ENCODE data around the gene NEUROG1.
A peak's percentile ranks its signal among the peaks of the same experiment; 100 is the strongest.

Gene NEUROG1, protein sequence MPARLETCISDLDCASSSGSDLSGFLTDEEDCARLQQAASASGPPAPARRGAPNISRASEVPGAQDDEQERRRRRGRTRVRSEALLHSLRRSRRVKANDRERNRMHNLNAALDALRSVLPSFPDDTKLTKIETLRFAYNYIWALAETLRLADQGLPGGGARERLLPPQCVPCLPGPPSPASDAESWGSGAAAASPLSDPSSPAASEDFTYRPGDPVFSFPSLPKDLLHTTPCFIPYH

DNA sequence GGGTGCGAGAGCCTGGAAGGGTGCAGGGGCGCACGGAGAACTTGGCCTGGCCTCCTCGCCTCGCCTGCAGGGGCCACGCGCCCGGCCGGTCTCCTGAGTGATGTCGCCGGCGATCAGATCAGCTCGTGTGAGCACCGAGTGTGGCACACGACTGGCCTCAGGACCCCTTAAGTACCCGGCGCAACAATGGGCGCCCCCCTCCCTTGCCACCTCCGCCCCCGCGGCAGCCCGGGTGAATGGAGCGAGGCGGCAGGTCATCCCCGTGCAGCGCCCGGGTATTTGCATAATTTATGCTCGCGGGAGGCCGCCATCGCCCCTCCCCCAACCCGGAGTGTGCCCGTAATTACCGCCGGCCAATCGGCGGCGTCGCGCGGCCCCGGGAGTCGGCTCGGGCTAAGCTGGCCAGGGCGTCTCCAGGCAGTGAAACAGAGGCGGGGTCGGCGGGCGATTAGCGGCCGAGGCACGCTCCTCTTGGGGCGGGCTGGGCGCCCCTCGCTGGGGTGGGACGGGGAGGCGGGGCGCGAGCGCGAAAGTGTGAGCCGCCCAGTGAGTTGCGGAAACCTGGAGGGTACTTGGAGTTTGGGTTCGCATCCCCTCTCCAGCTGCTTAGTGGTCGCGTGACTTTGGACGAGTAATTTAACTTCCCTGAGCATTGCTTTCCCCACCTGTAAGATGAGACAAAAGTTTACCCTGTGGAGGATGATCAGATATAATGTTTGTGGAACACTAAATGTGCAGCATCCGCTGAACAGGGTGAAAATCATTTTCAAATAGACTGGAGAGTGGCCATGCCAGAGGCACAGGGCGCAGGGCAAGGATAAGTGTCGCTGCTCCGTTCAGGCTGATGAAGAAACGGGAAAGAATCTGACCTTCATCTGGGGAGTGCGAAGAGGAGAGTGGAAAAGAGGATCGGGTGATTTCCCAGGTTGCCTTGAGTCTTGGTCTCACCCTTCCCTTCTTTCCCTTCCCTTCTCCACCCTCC is at the start of gene NEUROG1:
Gene NEUROG1 (minus strand): TSS at position 145 of the 982 bp plus-strand sequence. CDS start 274 bp downstream, outside the sequence.
- DNase-seq = no peak

DNA sequence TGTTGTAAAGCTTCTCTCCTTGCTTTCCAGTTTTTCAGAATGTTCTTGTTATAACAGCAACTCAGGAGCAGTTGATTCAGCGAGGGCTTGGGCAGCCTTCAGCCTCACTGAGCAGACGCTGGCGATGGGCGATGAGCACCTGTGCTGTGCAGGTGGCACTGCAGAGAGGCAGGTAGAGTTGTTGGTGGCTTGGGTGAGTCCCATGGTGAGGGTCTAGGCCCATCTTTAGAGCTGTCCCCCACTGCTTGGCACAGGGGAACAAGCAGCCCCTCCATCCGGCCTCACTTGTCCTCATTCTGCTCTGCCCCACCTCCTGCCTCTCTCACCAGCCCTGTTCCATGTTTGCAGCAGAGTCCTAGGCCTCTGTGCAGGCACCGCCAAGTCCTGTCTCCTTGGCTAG is 49.2 kb upstream of the NEUROG1 start:
- DNase-seq = no peak

DNA sequence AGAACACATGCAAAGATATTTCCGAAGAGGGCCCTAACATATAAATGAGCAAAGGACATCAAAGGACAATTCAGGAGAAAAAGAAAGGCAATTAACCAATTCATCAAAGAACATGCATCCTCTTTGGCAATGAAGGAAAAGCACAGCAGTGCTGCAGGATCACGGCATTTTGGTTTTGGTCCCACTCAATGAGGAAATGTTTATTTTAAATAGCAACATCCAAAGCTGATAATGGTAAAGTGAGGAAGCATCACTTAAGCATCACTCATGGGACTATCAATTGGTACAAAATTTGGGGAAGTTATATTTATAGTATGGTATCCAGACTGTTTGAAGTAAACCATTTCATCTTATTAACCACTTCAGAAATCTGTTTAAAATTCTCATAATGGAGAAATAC is 48.5 kb upstream of the NEUROG1 start:
- no peak for DNase-seq

DNA sequence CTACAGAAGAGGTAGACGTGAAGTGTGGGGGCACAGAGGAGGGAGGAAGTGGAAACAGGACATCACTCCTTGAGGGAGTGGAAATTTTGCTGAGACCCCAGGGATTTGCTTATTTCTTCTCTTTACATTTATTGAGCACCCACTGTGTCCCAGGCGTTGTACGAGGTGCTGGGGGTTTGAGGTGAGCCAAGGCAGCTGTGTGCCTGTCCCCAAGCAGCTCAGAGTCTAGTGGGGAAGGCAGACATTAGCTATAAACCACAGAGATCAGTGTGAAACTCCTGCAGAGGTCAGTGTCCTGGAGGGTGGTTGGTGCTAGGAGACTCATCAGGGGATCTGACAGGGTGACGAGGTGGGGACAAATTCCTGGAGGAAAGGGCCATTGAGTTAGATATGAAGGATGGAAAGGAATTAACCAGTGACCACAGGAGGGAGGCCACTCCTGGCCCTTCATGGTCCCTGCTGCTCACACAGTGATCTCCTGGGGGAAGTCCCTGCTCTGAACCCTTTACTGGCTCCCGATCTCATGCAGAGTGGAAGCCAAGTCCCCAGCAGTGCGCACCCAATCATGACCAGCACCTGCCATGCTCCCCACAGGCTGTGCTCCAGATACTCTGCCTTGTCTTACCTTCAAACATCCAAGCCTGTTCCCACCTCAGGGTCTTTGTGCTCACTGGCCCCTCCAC is 46.5 kb upstream of the NEUROG1 start:
- no peak for DNase-seq

DNA sequence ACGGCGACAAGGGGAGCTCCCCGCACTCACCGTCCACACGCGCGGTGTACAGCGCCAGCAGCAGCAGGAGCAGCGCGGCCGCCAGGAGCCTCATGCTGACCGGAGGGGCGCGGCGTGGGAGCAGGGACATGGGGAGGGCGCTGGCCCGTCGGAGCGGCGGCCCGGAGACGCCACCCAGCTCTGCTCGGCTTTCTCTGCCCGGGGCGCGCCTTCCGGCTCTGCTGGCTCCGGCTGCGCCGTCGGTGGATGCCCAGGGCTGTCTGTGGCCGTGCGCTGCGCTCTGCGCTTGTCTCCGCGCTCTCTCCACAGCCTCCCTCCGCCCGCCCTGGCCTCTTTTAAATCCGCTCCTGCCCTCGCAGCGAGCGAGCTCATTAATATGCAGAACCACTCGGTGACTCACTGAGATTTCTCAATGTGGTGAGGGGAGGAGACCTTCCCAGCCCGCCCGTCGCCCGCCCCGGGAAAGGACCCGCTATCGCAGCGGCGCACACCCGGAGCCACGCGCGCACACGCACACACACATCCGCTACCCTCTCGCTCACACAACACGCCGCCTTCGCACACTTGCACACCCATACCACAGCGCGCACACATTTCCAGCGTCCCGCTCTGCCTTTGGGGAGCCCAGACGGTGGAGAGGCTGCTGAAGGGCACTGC is 43.0 kb upstream of the NEUROG1 start, which contains the start of gene CXCL14:
Gene CXCL14 (minus strand): TSS at position 307 of the 657 bp plus-strand sequence. CDS start 213 bp downstream, at position 94.
- peak; percentile 13 for DNase-seq

DNA sequence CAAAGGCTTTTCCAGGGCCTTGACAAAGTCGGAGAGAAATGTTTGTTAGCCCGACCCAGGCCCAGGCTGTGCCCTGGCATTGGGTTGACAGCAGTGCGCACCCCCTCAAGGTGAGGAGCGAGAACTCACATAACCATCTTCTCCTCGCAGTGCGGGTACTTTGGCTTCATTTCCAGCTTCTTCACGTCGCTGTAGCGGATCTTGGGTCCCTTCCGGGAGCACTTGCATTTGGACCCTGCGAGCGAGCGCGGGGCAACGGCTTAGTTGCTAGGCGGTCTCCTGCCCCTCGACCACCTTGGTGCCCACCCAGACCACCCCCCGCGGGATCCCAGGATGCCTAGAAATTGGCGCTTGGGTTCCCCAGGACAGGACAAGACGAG is 42.5 kb upstream of the NEUROG1 start:
- no peak for DNase-seq

DNA sequence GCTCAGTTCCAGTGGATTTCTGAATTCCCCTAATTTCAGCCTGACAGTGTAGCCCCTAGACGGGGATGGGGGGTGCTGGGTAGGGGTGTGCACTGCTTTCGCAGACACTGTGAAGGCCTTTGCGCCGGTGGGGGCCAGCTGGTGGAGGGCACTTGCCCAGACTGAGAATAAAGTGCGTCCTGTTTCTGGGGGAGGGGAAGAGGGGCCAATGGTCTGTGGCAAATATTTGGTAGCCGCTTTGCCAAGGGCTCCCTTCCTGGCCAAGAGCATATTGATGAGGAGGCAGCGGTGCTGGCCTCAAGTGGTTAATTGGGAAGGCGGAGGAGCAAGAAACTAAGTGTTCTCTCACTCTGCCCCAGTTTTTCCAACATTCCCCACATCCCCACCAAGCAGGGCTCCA is 41.7 kb upstream of the NEUROG1 start:
- no peak for DNase-seq

DNA sequence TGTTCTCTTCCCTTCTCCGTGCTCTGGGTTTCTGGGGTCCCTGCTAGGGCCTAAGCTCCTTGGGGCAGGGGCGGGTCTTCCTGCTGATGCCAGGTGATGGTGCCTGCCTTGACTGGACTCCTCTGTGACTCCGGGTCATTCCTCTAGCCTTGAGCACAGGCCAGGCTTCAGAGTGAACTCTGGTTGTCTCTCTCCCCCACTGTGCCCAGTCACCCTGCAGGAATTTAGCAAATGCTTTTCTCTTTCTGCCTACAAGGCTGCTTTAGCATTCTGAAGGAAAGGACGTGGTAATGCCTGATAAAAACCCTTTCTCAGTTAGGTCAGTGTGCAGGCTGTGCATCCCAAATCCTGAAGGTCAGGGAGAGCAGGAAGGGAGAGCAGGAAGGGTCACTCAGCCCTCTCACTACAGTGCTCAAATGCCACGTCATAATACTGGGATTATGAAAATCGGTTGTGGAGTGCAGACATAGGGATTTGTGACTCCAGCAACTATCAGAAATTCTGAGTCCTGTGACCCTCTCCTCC is 40.4 kb upstream of the NEUROG1 start:
- no peak for DNase-seq

DNA sequence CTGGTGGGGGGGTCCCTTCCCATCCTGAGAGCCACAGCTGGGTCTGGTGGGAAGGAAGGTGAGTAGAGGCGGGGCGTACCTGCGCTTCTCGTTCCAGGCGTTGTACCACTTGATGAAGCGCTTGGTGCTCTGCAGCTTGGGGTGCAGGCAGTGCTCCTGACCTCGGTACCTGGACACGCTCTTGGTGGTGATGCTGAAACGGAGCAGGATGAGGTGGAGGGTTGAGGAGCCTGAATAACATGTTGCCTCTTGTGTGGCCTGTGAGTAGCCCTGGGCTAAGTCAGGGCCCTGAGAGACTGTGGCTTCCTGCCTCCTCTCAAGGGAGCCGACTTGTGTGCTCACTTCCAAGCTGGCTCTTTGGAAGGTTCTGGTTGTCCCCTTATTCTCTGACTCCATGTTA is 38.7 kb upstream of the NEUROG1 start:
- no peak for DNase-seq

DNA sequence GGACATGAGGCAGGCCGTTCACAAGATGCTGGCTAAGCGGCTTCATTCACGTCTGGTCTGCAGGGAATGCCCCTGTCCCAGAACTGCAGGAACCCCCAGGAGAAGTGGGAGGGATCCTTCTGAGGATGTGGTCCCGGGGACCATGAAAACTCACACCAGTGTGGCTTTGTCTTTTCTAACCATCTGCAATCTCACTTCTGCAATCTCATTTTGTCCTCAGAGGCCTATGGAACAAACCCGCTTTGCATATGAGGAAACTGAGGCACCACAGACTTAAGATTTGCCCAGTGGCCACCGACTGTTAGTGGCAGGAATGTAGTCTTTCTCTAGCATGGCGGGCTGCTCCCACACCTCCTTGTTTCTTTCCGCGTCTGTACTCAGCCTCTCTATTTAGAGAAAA is 36.1 kb upstream of the NEUROG1 start:
- no peak for DNase-seq

DNA sequence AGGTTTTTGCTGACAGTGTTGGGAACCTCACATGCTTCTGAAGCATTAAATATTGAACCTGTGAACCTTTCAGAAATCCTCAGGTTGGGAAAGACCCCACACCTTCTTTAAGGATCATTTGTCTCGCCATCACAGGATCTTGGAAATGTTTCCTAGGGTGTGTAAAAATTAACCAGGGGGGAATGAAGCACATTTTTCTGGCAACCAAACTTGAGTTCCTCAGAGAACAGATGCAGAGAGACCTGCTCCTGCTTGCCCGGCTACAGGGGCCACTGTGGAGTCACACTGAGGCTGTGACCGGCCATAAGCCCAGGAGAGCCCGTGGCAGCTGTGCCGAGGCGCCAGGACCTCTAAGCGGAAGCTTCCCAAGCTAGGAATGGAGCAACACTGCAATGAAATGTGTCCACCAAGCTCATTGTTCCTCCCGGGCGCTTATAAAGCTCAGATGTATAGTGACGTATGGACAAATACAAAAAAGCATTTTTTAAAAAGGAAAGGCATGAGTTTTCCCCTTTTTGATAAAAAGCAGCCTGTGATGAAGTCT is 35.4 kb upstream of the NEUROG1 start:
- DNase-seq = no peak

DNA sequence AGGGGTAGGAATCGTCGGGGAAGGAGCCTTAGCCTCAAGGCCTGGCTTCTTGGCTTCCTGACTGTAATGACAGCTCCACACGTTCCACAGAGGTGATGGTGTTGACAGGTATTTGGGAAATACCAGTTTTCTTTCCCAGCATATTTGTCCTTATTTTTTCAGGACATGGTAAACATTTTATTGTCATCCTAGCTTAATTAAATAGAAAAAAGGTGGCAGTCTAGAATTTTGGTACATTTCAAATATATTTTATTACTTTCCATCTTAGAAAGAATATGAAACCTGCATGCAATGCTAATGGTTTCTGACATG is 34.6 kb upstream of the NEUROG1 start:
- DNase-seq = no peak

DNA sequence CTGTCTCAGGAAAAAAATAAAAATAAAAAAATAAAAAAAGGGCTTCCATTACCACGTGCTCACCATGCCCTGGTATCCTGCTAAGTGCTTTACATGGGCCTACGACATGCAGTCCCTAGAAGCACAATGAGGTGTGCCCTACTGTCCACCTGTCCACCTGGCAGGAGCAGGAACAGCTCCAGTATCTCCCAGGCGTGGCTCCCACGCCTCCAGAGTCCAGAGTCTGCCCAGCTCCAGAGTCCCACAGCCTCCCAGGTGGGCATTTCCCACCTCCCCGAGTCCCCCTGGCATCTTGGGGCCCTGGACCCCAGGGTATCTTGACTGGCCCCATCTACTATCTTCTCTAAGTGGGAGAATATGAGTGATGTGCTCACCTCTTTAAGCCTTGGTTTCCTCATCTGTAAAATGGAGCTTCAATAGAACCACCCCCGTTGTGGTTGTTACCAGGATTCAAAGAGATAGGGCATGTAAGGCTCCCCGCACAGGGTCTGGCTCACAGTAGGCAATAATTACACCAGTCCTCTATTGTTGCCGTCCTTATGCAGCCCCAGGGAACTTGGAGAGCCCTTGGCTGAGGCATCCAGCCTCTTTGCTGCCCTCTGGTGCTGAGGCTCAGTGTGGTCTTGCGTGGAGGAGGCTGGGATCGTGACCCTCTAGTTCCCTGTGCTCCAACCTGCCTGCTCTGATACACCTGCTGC is 34.1 kb upstream of the NEUROG1 start:
- DNase-seq = no peak

DNA sequence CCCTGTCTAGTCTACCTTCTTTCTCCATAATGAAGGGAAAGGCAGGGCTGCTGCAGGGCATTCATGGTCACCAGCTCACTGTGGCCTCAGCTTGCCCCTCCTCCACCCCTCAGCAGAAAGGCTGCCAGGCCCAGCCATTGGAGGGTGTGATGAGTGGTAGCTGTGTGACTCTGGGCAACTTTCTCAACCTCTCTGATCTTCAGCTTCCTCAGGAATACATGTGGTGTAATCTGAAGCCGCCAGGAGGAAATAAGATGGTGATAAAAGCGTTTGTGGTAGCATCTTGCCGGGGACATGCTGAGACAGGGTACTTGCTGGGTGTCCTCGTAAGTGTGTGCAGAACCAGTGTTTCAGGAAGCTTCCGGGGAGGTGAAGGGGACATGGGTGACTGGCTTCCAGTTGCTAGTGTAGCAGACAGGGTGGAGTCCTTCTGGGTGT is 33.2 kb upstream of the NEUROG1 start:
- no peak for DNase-seq

DNA sequence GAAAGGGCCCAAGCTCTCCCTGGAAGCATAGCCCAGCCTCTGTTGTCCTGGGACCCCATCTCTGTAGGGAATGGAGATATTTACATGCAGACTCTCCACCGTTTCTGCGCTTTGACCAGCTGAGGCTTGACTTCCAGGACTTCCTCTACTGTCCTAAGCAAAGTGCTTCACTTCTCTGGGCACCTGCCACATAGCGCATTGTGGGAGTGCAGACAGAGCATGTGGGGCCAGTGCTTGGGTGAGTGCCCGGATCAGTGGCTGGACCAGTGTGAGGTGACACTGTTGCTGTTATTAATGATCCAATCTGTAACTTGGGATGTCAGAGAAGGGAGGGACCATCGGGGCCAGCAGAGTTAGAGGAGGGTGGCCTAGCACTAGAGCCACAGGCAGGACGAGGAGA is 32.5 kb upstream of the NEUROG1 start:
- DNase-seq = no peak

DNA sequence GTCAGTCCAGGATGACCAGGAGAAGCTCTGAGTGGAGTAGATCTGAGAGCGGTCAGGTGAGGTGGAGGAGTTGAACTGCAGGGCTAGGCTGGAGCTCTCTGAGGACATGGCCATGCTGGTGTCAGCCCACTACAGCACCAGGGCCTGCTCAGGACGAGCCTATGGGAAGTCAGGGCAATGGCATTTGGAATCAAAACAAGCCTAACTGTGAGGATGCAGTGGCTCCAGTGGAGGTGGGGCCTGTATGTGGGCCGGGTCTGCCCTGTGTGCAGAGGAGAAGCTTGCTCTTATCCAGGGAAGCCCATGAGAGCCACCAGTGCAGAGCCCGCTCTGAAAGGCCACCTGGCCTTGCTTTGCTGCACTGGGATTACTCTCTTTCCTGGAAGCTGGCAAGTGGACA is 31.9 kb upstream of the NEUROG1 start:
- no peak for DNase-seq

DNA sequence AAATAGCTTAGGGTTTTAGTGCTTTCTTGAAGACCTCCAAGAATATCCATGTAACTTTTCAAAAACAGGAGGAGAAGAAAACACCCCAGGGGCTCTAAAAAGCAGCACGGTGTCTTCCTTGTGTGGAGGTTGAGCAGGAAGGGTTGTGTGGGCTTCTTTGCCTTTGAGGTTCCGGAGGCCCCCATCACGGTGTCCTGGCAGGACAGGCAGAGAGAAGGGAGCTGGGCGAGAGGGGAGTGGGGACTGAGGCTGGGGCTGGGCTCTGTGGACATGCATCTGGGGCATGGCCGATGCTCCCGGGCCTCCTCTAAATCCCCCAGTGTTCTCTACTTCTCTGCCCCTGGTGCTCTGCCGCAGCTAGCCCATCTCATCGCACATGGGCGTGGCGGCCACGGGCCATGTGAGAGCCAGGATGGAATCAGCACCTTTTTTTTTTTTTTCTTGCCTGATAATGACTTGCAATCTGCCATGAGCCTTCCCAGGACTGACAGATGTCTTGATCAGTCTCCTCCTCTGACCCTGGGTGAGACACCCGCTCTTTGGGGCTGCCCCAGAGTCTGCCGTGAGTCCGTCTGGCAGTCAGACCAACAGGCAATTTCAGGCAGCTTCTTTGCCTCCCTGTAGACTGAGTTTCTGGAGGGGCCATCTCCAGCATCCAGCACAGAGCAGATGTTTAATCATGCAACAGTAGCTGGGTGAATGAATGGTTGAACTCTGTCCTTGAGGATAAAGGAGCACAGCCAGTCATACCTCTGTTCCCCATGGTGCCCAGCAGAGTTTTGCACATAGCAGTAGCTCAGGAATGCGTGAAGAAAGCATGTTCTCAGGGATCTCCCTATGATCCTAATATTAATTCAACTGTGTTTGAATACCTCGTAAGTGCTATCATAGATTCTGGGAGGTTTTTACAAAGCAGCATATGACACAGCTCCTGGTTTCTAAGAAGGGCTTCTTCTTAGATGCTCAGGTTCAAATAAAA is 30.9 kb upstream of the NEUROG1 start:
- DNase-seq = no peak

DNA sequence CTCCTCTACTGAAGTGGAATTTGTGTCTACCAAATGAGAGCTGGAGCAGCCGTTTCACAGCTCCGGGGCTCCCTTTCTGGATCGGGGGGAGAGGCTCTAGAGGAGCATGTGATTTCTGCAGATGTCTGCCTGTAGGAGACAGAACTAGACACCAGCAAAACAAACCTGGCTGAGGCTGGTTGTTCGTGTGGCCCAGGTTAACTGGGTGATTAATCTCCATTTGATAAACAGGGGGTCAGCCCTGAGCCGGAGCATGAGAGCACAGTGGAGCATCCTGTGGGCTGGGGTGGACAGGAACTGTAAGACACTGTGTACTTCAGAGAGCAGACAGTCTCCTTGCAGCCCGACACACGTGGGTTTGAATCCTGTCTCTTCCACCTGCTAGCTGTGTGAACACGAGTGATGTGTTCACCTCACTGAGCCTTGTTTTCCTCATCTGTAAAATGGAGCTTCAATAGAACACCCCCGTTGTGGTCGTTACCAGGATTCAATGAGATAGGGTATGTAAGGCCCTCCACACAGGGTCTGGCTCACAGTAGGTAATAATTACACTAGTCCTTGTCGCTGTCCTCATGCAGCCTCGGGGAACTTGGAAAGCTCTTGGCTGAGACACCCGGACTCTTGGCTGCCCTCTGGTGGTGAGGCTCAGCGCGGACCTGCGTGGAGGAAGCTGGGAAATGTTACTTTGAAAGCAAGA is 30.1 kb upstream of the NEUROG1 start:
- DNase-seq = peak; percentile 69

DNA sequence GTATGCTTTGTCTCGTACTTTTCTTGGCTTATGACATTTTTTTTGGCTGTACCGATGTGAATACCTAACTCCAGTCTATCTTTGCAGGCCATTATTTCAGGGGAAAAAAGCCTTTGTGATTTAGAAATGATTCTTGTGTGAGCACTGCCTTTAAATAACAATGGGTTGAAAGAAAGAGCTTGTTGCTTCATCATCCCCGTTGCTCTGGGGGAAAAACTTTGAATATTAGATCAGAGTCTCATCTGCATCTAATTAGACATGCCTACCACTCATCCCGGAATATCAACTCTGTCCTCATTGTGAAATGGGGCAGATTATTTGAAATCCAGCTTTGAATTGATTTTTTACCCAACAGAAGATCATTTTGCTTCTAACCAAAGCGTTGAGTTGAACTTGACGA is 29.5 kb upstream of the NEUROG1 start:
- DNase-seq = no peak

DNA sequence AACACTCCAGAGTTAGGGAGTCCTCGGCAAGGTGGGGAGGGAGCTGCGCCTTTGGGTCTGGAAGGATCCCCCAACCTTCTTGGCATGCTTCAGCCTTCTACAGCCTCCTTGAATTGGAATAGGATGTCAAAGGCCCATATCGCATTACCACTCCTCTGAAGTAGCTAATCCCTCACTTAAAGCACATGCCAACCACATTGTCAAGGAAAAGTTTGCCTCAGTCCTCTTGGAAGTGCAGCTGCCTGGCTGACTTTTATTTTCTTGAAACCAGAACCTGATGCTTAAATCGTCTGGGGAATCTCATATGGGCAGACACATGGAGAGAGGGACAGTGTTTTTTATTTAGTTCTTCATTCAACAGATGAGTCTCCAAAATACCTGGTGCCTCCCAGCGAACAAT is 28.6 kb upstream of the NEUROG1 start:
- DNase-seq = no peak

Data from stimulated activated CD4-positive, alpha-beta T cell treated with anti-CD3 and anti-CD28 coated beads, Interleukin-1b, Interleukin-23, amount 100 ng/mL, for 48 hours (primary cell).